ENCODE measurements around the gene DNAH17. TPM values are rescaled to one million over a fixed set of nuclear protein-coding genes. Genes with fewer than 3 reads are reported as not detected.
A peak's percentile ranks its signal among the peaks of the same experiment; 100 is the strongest.

The DNAH17 gene
- total RNA-seq, 1 donor from 2014 or later: not detected

- Mint-ChIP-seq H3K36me3 (no peaks in the 10 kb centered on the region), H3K4me1 (peaks cover 6% of the 10 kb centered on the region), H3K9me3 (peaks cover 2% of the 10 kb centered on the region), H3K27me3 (ENCODE audit: insufficient read depth, low read depth) (peaks cover 2% of the 10 kb centered on the region), H3K27ac (no peak overlapping the region), H3K4me3 (no peak overlapping the region)
- Histone ChIP-seq H3F3A (ENCODE audit: low read depth) (no peaks in the 10 kb centered on the region), H3K4me3 (no peak overlapping the region), H3K9ac (no peak overlapping the region), H3K4me1 (no peaks in the 10 kb centered on the region), H4K20me1 (ENCODE audit: low read depth) (no peaks in the 10 kb centered on the region), H3K79me2 (ENCODE audit: low read depth) (no peaks in the 10 kb centered on the region), H3K4me2 (no peak overlapping the region), H3K27me3 (no peaks in the 10 kb centered on the region), H2AFZ (replicated peaks) (no peak overlapping the region), H3K27ac (no peak overlapping the region), H3K9me3 (ENCODE audit: low read depth) (no peaks in the 10 kb centered on the region), H3K36me3 (no peaks in the 10 kb centered on the region)
- no peak for DNase-seq (ENCODE audit: low spot score)
- TF ChIP-seq EZH2phosphoT487 (IDR thresholded peaks at IDR 0.05): no peak
Observed at GRCh38 chr17:78522031-78522809, 55.0 kb downstream of the DNAH17 start.

- H3K27ac ChIP-seq: no peak overlapping the region
- H3K4me3 ChIP-seq: no peak overlapping the region
- H3K4me1 ChIP-seq: no peaks in the 10 kb centered on the region
- no peaks in the 10 kb centered on the region for H3K27me3 ChIP-seq
- Mint-ChIP-seq H3K4me1 (no peaks in the 10 kb centered on the region), H3K27me3 (ENCODE audit: insufficient read depth, low read depth) (peaks cover 2% of the 10 kb centered on the region), H3K9me3 (peaks cover 2% of the 10 kb centered on the region), H3K4me3 (no peak overlapping the region), H3K27ac (no peak overlapping the region), H3K36me3 (no peaks in the 10 kb centered on the region)
- peak overlapping the region; percentile 15 for H2AFZ ChIP-seq (replicated peaks)
- no peaks in the 10 kb centered on the region for H3K36me3 ChIP-seq
- no peaks in the 10 kb centered on the region for H3K79me2 ChIP-seq (ENCODE audit: low read depth)
- no peaks in the 10 kb centered on the region for H3K9me3 ChIP-seq (ENCODE audit: low read depth)
- DNase-seq (ENCODE audit: low spot score): no peak
- H3F3A ChIP-seq (ENCODE audit: low read depth): no peaks in the 10 kb centered on the region
- H4K20me1 ChIP-seq (ENCODE audit: low read depth): no peaks in the 10 kb centered on the region
- H3K9ac ChIP-seq: no peak overlapping the region
- H3K4me2 ChIP-seq: no peak overlapping the region
- TF ChIP-seq EZH2 (IDR thresholded peaks at IDR 0.05): no peak
- TF ChIP-seq CTCF (IDR thresholded peaks at IDR 0.05): no peak
- TF ChIP-seq EZH2phosphoT487 (IDR thresholded peaks at IDR 0.05): no peak
Observed at GRCh38 chr17:78517421-78517820, 59.8 kb downstream of the DNAH17 start.

- H3K9me3 Mint-ChIP-seq: peaks cover 4% of the 10 kb centered on the region
- Histone ChIP-seq H4K20me1 (ENCODE audit: low read depth) (no peaks in the 10 kb centered on the region), H3K9me3 (ENCODE audit: low read depth) (no peaks in the 10 kb centered on the region), H3K4me2 (no peak overlapping the region), H3K4me1 (no peaks in the 10 kb centered on the region), H3K9ac (no peak overlapping the region), H2AFZ (replicated peaks) (no peak overlapping the region), H3K27ac (no peak overlapping the region), H3F3A (ENCODE audit: low read depth) (no peaks in the 10 kb centered on the region), H3K4me3 (no peak overlapping the region), H3K79me2 (ENCODE audit: low read depth) (no peaks in the 10 kb centered on the region), H3K27me3 (no peaks in the 10 kb centered on the region), H3K36me3 (no peaks in the 10 kb centered on the region)
- H3K27me3 Mint-ChIP-seq (ENCODE audit: insufficient read depth, low read depth): peaks cover 2% of the 10 kb centered on the region
- TF ChIP-seq CTCF (IDR thresholded peaks at IDR 0.05) (no peak), EZH2phosphoT487 (IDR thresholded peaks at IDR 0.05) (no peak), EZH2 (IDR thresholded peaks at IDR 0.05) (no peak)
- no peak overlapping the region for H3K4me3 Mint-ChIP-seq
- DNase-seq (ENCODE audit: low spot score): no peak
- no peak overlapping the region for H3K27ac Mint-ChIP-seq
- H3K36me3 Mint-ChIP-seq: no peaks in the 10 kb centered on the region
- H3K4me1 Mint-ChIP-seq: no peaks in the 10 kb centered on the region
Observed at GRCh38 chr17:78515480-78515879, 61.7 kb downstream of the DNAH17 start.

- Histone ChIP-seq H3K36me3 (no peaks in the 10 kb centered on the region), H4K20me1 (ENCODE audit: low read depth) (no peaks in the 10 kb centered on the region), H3K4me3 (no peak overlapping the region), H3K4me2 (no peak overlapping the region), H3K27ac (no peak overlapping the region), H3K9ac (no peak overlapping the region), H3K4me1 (no peaks in the 10 kb centered on the region), H3K79me2 (ENCODE audit: low read depth) (no peaks in the 10 kb centered on the region), H3F3A (ENCODE audit: low read depth) (no peaks in the 10 kb centered on the region), H2AFZ (replicated peaks) (no peak overlapping the region), H3K27me3 (no peaks in the 10 kb centered on the region), H3K9me3 (ENCODE audit: low read depth) (no peaks in the 10 kb centered on the region)
- Mint-ChIP-seq H3K36me3 (no peaks in the 10 kb centered on the region), H3K27me3 (ENCODE audit: insufficient read depth, low read depth) (peaks cover 2% of the 10 kb centered on the region), H3K4me1 (no peaks in the 10 kb centered on the region), H3K4me3 (no peak overlapping the region), H3K9me3 (peaks cover 4% of the 10 kb centered on the region), H3K27ac (no peak overlapping the region)
- DNase-seq (ENCODE audit: low spot score): no peak
- no peak for TF ChIP-seq CTCF (IDR thresholded peaks at IDR 0.05)
- TF ChIP-seq EZH2 (IDR thresholded peaks at IDR 0.05): no peak
- no peak for TF ChIP-seq EZH2phosphoT487 (IDR thresholded peaks at IDR 0.05)
Observed at GRCh38 chr17:78514521-78514920, 62.7 kb downstream of the DNAH17 start.
